CD8-positive, alpha-beta memory T cell (primary cell): ENCODE measurements around the gene TMEM181. TPM values are rescaled to one million over a fixed set of nuclear protein-coding genes. Genes with fewer than 3 reads are reported as not detected.

Experiments used
- CTCF ChIA-PET: fragments of 350-600 bp; sonication (Branson Sonifier 250); formaldehyde crosslinking; loops from one replicate; lab custom pipeline; 2021; ENCODE audit warnings: antibody characterized with exemption; lab: Charles Lee
- POLR2A ChIA-PET: fragments of 350-600 bp; sonication (Branson Sonifier 250); formaldehyde crosslinking; loops from one replicate; lab custom pipeline; 2021; ENCODE audit warnings: antibody characterized with exemption; lab: Charles Lee
- DNase-seq, 5 donors: peaks; one replicate each; pipeline versions ENCODE4 v3.0.0 to v3.0.0-alpha.2; 2020 to 2022; ENCODE audit warnings: mixed read lengths in 1 of 5
- H3K27ac ChIP-seq: one replicate; pipeline ENCODE4 v1.7.0; 2013; ENCODE audit warnings: low read depth, mild to moderate bottlenecking, low read length, moderate library complexity
- H3K27me3 ChIP-seq: 2 replicates; pipeline ENCODE4 v1.7.0; 2013; ENCODE audit warnings: low read length, mild to moderate bottlenecking; ENCODE audit not compliant: insufficient read depth, poor library complexity, severe bottlenecking
- H3K36me3 ChIP-seq: 2 replicates; pipeline ENCODE4 v1.7.0; 2013; ENCODE audit warnings: mild to moderate bottlenecking, low read length, moderate library complexity; ENCODE audit not compliant: insufficient read depth
- H3K4me1 ChIP-seq: 2 replicates; pipeline ENCODE4 v1.7.0; 2013; ENCODE audit warnings: mild to moderate bottlenecking, low read length, moderate library complexity; ENCODE audit not compliant: insufficient read depth
- H3K4me3 ChIP-seq: 2 replicates; pipeline ENCODE4 v1.7.0; 2013; ENCODE audit warnings: mild to moderate bottlenecking, low read length
- H3K9me3 ChIP-seq: 2 replicates; pipeline ENCODE4 v1.7.0; 2013; ENCODE audit warnings: mild to moderate bottlenecking, low read length
- H3K27ac Mint-ChIP-seq, 8 donors: one replicate each; pipeline ENCODE4 v1.8.0; 2020 to 2021; ENCODE audit warnings: mixed read lengths in 8 of 8, mild to moderate bottlenecking in 6 of 8, inconsistent platforms in 3 of 8, moderate library complexity in 3 of 8
- H3K27me3 Mint-ChIP-seq, 2 donors: one replicate each; pipeline ENCODE4 v1.8.0; 2020 to 2021; ENCODE audit warnings: mixed read lengths in 2 of 2, mild to moderate bottlenecking in 1 of 2, moderate library complexity in 1 of 2
- H3K36me3 Mint-ChIP-seq, 3 donors: one replicate each; pipeline ENCODE4 v1.8.0; 2020 to 2021; ENCODE audit warnings: mixed read lengths in 3 of 3, inconsistent platforms in 1 of 3, mild to moderate bottlenecking in 1 of 3
- H3K4me1 Mint-ChIP-seq, 3 donors: one replicate each; pipeline ENCODE4 v1.8.0; 2020 to 2021; ENCODE audit warnings: mixed read lengths in 3 of 3, inconsistent platforms in 1 of 3, mild to moderate bottlenecking in 1 of 3
- H3K4me3 Mint-ChIP-seq, 7 donors: one replicate each; pipeline ENCODE4 v1.8.0; 2020 to 2021; ENCODE audit warnings: mixed read lengths in 7 of 7, mild to moderate bottlenecking in 6 of 7, moderate library complexity in 4 of 7, inconsistent platforms in 2 of 7
- H3K9me3 Mint-ChIP-seq, 5 donors: one replicate each; pipeline ENCODE4 v1.8.0; 2020 to 2022; ENCODE audit warnings: mixed read lengths in 5 of 5, mild to moderate bottlenecking in 3 of 5, moderate library complexity in 2 of 5, inconsistent platforms in 1 of 5
- polyA plus RNA-seq: library from polyadenylated mRNA; unstranded; fragments of 300-500 nt; fragmentation: Illumina TruSeq; gene quantifications from one replicate; pipeline ENCODE4 v1.2.3, GENCODE V29; 2021
- total RNA-seq, 2 experiments: library from RNA; stranded (reverse); gene quantifications; one replicate each; pipeline ENCODE4 v1.2.3, GENCODE V29; 2021

TMEM181 gene
- total and polyA plus RNA-seq, 3 experiments from 2014 or later = 11.2 to 16.6 (median 16.0) TPM

- Histone ChIP-seq H3K27me3 (no peaks in the 10 kb centered on the region), H3K27ac (no peak overlapping the region), H3K4me1 (no peaks in the 10 kb centered on the region), H3K9me3 (no peaks in the 10 kb centered on the region), H3K4me3 (no peak overlapping the region), H3K36me3 (peaks cover 52% of the 10 kb centered on the region)
- H3K4me1 Mint-ChIP-seq = peaks cover 0 to 14% (median 7%) of the 10 kb centered on the region in 3 donors
- peaks cover 9 to 93% (median 28%) of the 10 kb centered on the region in 3 donors for H3K36me3 Mint-ChIP-seq
- no peaks in the 10 kb centered on the region for H3K27me3 Mint-ChIP-seq
- no peak for DNase-seq
- H3K9me3 Mint-ChIP-seq = no peaks in the 10 kb centered on the region
- H3K4me3 Mint-ChIP-seq = no peak overlapping the region
- CTCF ChIA-PET = no interaction called here
- peak overlapping the region in 4 of 8 donors; percentile 2 to 72 (median 33) for H3K27ac Mint-ChIP-seq
- POLR2A ChIA-PET = interaction anchor here (0.6 kb wide), 1 partner anchor 460 kb away, joined by 7 read pairs; no protein-coding TSS in a partner anchor
Observed at GRCh38 chr6:158591134-158591809, 31.4 kb downstream of the TMEM181 start.

DNA sequence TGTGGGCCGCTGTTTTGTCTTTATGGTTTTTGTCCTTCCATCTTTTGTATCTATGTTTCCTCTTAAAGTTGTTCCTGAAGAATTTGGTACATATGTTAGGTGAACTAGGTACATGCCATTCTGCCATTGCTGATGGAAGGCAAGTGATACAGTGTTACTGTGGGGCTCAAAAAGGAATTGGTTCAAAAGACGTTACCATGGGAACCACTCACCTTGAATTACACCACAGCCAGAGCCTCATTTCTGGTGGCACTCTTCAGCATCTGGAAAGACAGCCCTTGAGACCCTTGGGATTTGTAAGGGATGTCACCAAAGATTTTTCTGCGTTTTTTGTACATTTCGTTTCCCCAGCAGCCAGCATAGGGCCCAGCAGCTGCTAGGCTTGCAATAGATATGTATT is 31.9 kb downstream of the TMEM181 start:
- Histone ChIP-seq H3K27me3 (no peaks in the 10 kb centered on the region), H3K36me3 (peaks cover 53% of the 10 kb centered on the region), H3K4me3 (no peak overlapping the region), H3K9me3 (no peaks in the 10 kb centered on the region), H3K27ac (no peak overlapping the region), H3K4me1 (no peaks in the 10 kb centered on the region)
- H3K4me3 Mint-ChIP-seq = no peak overlapping the region
- H3K27ac Mint-ChIP-seq = peak overlapping the region in 3 of 8 donors; percentile 1 to 72 (median 46)
- DNase-seq = no peak
- POLR2A ChIA-PET = no interaction called here
- peaks cover 12 to 93% (median 31%) of the 10 kb centered on the region in 3 donors for H3K36me3 Mint-ChIP-seq
- no peaks in the 10 kb centered on the region for H3K27me3 Mint-ChIP-seq
- no peaks in the 10 kb centered on the region for H3K9me3 Mint-ChIP-seq
- H3K4me1 Mint-ChIP-seq = peaks cover 0 to 19% (median 9%) of the 10 kb centered on the region in 3 donors
- CTCF ChIA-PET = interaction anchor here (0.7 kb wide), 1 partner anchor 10 kb away, joined by 4 read pairs; no protein-coding TSS in a partner anchor

DNA sequence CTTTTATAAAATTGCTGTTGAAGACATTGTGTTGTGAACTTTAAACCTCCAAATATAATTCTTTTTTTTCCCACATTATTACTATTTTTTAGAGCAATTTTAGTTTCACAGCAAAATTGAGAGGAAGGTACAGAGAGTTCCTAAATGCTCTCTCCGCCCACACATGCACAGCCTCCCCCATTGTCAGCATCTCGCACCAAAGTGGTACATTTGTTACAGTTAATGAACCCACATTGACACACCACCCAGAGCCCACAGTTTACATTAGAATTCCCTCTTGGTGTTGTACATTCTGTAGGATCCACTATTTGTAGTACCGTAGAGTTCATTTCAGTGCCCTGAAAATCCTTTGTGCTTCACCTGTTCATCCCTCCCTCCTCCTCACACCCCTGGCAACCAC is 33.8 kb downstream of the TMEM181 start:
- H3K27me3 Mint-ChIP-seq = no peaks in the 10 kb centered on the region
- Histone ChIP-seq H3K4me3 (no peak overlapping the region), H3K36me3 (peaks cover 46% of the 10 kb centered on the region), H3K27ac (no peak overlapping the region), H3K27me3 (no peaks in the 10 kb centered on the region), H3K9me3 (no peaks in the 10 kb centered on the region), H3K4me1 (no peaks in the 10 kb centered on the region)
- peaks cover 16 to 90% (median 37%) of the 10 kb centered on the region in 3 donors for H3K36me3 Mint-ChIP-seq
- DNase-seq = no peak
- H3K9me3 Mint-ChIP-seq = no peaks in the 10 kb centered on the region
- CTCF ChIA-PET = interaction anchor here (0.7 to 1.1 kb wide), 2 partner anchors 18 to 96 kb away, joined by 3 read pairs; no protein-coding TSS in a partner anchor
- peaks cover 4 to 26% (median 8%) of the 10 kb centered on the region in 3 donors for H3K4me1 Mint-ChIP-seq
- POLR2A ChIA-PET = no interaction called here
- H3K4me3 Mint-ChIP-seq = no peak overlapping the region
- H3K27ac Mint-ChIP-seq = peak overlapping the region in 3 of 8 donors; percentile 41 to 81 (median 43)

DNA sequence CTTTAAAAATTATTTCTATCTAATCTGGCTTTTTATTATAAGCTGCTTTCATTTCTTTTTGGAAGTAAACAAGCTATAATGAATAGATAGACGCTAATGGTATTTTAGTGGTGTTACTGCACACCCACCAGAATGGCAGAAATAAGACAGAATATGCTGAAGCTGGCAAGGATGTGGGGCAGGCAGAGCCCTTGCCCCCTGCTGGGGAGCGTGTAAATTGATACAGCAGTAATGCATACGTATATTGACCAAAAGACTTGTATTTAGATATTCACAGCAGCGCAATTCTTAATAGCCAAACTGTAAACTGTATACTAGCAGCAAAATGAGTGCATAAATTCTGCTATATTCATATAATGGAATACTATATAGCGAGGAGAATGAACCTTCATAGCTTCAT is 35.3 kb downstream of the TMEM181 start:
- no peak overlapping the region for H3K4me3 Mint-ChIP-seq
- Histone ChIP-seq H3K27me3 (no peaks in the 10 kb centered on the region), H3K4me1 (no peaks in the 10 kb centered on the region), H3K27ac (no peak overlapping the region), H3K36me3 (peaks cover 36% of the 10 kb centered on the region), H3K9me3 (no peaks in the 10 kb centered on the region), H3K4me3 (no peak overlapping the region)
- peak in 2 of 5 donors; percentile 13 to 17 for DNase-seq
- POLR2A ChIA-PET = no interaction called here
- no peaks in the 10 kb centered on the region for H3K27me3 Mint-ChIP-seq
- H3K4me1 Mint-ChIP-seq = peaks cover 4 to 26% (median 7%) of the 10 kb centered on the region in 3 donors
- CTCF ChIA-PET = interaction anchor here (0.5 to 1.3 kb wide), 6 partner anchors 9 to 381 kb away, joined by 3 to 4 read pairs (median 4); no protein-coding TSS in a partner anchor
- H3K36me3 Mint-ChIP-seq = peaks cover 16 to 88% (median 35%) of the 10 kb centered on the region in 3 donors
- peak overlapping the region in 6 of 8 donors; percentile 1 to 86 (median 38) for H3K27ac Mint-ChIP-seq
- no peaks in the 10 kb centered on the region for H3K9me3 Mint-ChIP-seq

DNA sequence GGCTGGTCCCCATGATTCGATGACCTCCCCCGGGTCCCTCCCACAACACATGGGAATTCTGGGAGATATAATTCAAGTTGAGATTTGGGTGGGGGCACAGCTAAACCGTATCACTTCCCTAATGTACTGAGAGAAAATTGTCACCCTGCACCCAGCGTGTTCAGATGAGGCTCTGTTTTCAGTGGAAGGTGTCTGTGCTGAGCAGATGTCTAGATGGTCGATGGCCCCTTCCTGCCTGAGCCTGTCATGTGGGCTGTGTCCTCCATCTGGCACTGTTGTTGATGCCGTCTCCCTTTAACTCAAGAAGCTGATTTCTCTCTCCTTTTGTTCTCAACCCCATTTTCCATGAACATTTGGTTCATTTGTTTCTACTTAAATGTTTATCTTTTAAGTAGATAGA is 37.0 kb downstream of the TMEM181 start:
- POLR2A ChIA-PET = no interaction called here
- H3K27ac Mint-ChIP-seq = peak overlapping the region in 6 of 8 donors; percentile 3 to 88 (median 57)
- H3K27me3 Mint-ChIP-seq = no peaks in the 10 kb centered on the region
- Histone ChIP-seq H3K27ac (no peak overlapping the region), H3K27me3 (no peaks in the 10 kb centered on the region), H3K4me1 (no peaks in the 10 kb centered on the region), H3K36me3 (peaks cover 23% of the 10 kb centered on the region), H3K4me3 (no peak overlapping the region), H3K9me3 (no peaks in the 10 kb centered on the region)
- CTCF ChIA-PET = interaction anchor here (1.6 kb wide), 1 partner anchor 383 kb away, joined by 3 read pairs; no protein-coding TSS in a partner anchor
- no peak overlapping the region for H3K4me3 Mint-ChIP-seq
- peaks cover 5 to 23% (median 7%) of the 10 kb centered on the region in 3 donors for H3K4me1 Mint-ChIP-seq
- H3K36me3 Mint-ChIP-seq = peaks cover 8 to 81% (median 26%) of the 10 kb centered on the region in 3 donors
- no peaks in the 10 kb centered on the region for H3K9me3 Mint-ChIP-seq
- DNase-seq = no peak

- peaks cover 8 to 82% (median 25%) of the 10 kb centered on the region in 3 donors for H3K36me3 Mint-ChIP-seq
Observed at GRCh38 chr6:158597565-158597964, 37.7 kb downstream of the TMEM181 start.

DNA sequence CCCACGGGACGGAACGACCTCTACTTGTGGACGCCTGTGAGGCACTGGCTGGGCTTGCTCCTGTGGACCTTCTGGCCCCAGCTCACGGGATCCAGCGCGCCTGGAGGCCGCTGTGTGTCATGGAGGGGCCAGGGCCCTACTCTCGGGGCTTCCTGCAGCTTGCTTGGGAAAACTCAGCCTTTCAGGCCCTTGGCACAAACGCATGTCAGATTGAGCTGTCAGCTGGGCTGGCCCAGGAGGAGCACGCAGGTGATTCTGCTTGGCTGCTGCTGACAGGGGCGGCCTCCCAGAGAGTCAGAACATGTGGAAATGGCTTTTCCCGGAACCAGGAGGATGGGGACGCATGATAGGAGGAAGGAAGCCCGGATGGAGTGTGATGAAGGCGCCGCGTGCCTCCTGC is 39.7 kb downstream of the TMEM181 start:
- Mint-ChIP-seq H3K9me3 (no peaks in the 10 kb centered on the region), H3K36me3 (peaks cover 8 to 81% (median 22%) of the 10 kb centered on the region in 3 donors), H3K4me1 (peaks cover 16 to 27% (median 22%) of the 10 kb centered on the region in 3 donors), H3K27me3 (no peaks in the 10 kb centered on the region), H3K27ac (no peak overlapping the region), H3K4me3 (no peak overlapping the region)
- H3K27ac ChIP-seq = no peak overlapping the region
- H3K36me3 ChIP-seq = peaks cover 14% of the 10 kb centered on the region
- no peaks in the 10 kb centered on the region for H3K27me3 ChIP-seq
- H3K4me3 ChIP-seq = no peak overlapping the region
- H3K9me3 ChIP-seq = no peaks in the 10 kb centered on the region
- ChIA-PET POLR2A (no interaction called here), CTCF (no interaction called here)
- H3K4me1 ChIP-seq = no peaks in the 10 kb centered on the region
- no peak for DNase-seq

More at GRCh38 chr6:158597565-158597964, 37.7 kb downstream of the TMEM181 start:
- no peak for DNase-seq
- Histone ChIP-seq H3K36me3 (peaks cover 20% of the 10 kb centered on the region), H3K27me3 (no peaks in the 10 kb centered on the region), H3K27ac (no peak overlapping the region), H3K4me3 (no peak overlapping the region), H3K9me3 (no peaks in the 10 kb centered on the region), H3K4me1 (no peaks in the 10 kb centered on the region)
- CTCF ChIA-PET = interaction anchor here (1.6 to 1.7 kb wide), 2 partner anchors 376 to 383 kb away, joined by 3 to 4 read pairs; no protein-coding TSS in a partner anchor
- H3K27me3 Mint-ChIP-seq = no peaks in the 10 kb centered on the region
- POLR2A ChIA-PET = no interaction called here
- H3K9me3 Mint-ChIP-seq = no peaks in the 10 kb centered on the region
- peak overlapping the region in 2 of 8 donors; percentile 0 to 54 for H3K27ac Mint-ChIP-seq
- no peak overlapping the region for H3K4me3 Mint-ChIP-seq
- peaks cover 7 to 23% (median 12%) of the 10 kb centered on the region in 3 donors for H3K4me1 Mint-ChIP-seq
